AG09309 (cell line): ENCODE measurements around the gene LRFN3.

Experiments used
- DNase-seq: peaks from one replicate; pipeline ENCODE4 v3.0.0-alpha.2; 2010; ENCODE audit warnings: low read depth
- H3K4me3 ChIP-seq: 2 replicates; pipeline ENCODE4 v1.5.1; 2011; ENCODE audit warnings: mild to moderate bottlenecking, low read depth, low read length, moderate library complexity; ENCODE audit not compliant: control insufficient read depth
- CTCF ChIP-seq: IDR thresholded peaks from 2 replicates; pipeline ENCODE4 v1.5.1; 2011; ENCODE audit warnings: mild to moderate bottlenecking, low read depth, low read length, inconsistent platforms; ENCODE audit not compliant: insufficient read depth, control insufficient read depth; ENCODE audit errors: missing control alignments

The LRFN3 gene

GRCh38 chr19:35938282-35939224, 2.4 kb downstream of the LRFN3 start:
- no peak overlapping the region; the same call in 1 of the 2 replicates for H3K4me3 ChIP-seq
- no peak for DNase-seq
- TF ChIP-seq CTCF = no peak

GRCh38 chr19:35939307-35940077, 3.3 kb downstream of the LRFN3 start:
- no peak for TF ChIP-seq CTCF
- no peak for DNase-seq

GRCh38 chr19:35940078-35940775, 4.1 kb downstream of the LRFN3 start:
- no peak for DNase-seq

More at GRCh38 chr19:35939307-35940077, 3.3 kb downstream of the LRFN3 start:
- H3K4me3 ChIP-seq = no peak overlapping the region

DNA sequence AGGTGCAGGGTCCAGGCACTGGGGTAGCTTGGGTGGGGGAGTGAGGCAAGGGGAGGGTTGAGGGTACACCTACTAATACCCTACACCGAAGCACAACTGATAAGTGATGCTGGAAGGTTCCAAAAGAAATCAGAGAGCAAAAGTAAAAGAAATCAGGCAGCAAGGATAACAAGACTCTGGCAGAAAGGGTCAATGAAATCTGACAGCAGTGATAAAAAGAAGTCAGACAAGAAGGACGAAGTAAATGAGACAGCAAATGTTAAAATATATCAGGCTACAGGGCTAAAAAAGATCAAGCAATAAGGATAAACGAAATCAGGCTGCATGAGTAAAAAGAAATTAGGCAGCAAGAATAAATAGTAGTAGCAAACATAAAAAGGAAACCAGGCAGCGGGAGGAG, 4.7 kb downstream of the LRFN3 start:
- no peak for DNase-seq
- no peak for TF ChIP-seq CTCF
- H3K4me3 ChIP-seq = no peak overlapping the region

More at GRCh38 chr19:35940078-35940775, 4.1 kb downstream of the LRFN3 start:
- H3K4me3 ChIP-seq = no peak overlapping the region
- no peak for TF ChIP-seq CTCF

GRCh38 chr19:35942235-35942634, 6.1 kb downstream of the LRFN3 start:
- DNase-seq = no peak
- H3K4me3 ChIP-seq = no peak overlapping the region
- TF ChIP-seq CTCF = no peak
